Measurements from ENCODE around the gene ACKR3.

The ACKR3 gene

DNA sequence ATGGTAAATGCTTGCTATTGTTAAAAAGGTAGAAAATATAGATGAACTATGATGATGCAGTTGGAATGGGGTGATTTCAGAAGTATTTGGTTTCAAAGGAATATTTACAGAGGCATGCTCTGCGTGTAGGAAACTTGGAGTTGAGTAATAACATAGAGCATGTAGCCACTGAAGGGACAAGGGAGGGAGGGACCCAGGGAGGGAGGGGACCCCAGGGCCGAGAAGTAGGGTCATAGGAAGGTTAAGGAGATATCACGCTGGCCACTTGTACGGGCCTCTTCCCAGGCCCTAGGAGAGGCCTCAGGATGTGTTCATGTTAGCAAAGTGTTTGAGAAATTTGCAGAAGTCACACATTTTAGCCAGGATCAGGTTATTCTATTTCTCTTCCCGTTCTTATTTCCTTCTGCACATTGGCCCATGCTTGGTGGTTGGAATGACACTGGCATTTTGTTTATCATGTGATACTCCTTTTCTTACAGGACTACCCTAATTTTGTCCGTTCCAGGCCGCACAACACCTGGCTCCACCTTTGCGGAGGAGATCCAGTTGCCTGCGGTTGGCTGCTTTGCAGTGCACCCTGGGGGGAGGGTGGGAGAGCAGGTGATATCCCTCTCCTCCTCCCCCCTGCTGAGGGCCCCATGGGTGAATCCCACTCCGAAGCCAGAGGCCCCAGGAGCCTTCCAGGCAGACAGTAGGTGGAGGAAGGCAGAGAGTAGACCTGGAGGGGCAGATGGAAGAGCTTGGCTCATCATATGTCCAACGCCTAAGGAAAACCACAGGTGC lies 16.9 kb upstream of the ACKR3 start:
- Mint-ChIP-seq H3K27ac (peak overlapping the region; percentile 20), H3K4me3 (peak overlapping the region; percentile 36), H3K36me3 (ENCODE audit: low read depth) (peaks cover 73% of the 10 kb centered on the region), H3K9me3 (peaks cover 34% of the 10 kb centered on the region), H3K27me3 (ENCODE audit: low read depth) (no peaks in the 10 kb centered on the region), H3K4me1 (ENCODE audit: low read depth) (peaks cover 63% of the 10 kb centered on the region)
- DNase-seq (ENCODE audit: low spot score): no peak

DNA sequence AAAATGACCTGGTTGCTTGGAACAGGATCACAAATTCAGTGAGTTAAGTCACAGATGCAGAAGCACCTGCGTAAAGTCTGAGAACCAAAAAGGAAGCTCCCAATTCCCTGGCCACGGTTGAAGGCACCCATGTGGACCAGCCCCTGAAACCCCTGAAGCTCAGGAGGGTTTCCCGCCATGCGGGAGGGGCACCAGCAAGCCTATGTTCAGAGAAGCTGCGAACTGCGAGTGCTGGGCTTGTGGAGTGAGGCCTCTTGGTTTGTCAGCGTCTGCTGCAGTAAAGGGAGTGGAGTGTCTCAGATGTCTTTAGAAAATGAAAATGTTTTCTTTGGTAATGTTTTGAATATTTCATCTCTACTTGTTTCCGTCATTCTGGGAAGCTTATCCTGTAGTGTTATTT lies 16.1 kb upstream of the ACKR3 start:
- Mint-ChIP-seq H3K4me3 (no peak overlapping the region), H3K27ac (no peak overlapping the region), H3K36me3 (ENCODE audit: low read depth) (peaks cover 72% of the 10 kb centered on the region), H3K4me1 (ENCODE audit: low read depth) (peaks cover 63% of the 10 kb centered on the region), H3K27me3 (ENCODE audit: low read depth) (no peaks in the 10 kb centered on the region), H3K9me3 (peaks cover 27% of the 10 kb centered on the region)
- DNase-seq (ENCODE audit: low spot score): no peak

DNA sequence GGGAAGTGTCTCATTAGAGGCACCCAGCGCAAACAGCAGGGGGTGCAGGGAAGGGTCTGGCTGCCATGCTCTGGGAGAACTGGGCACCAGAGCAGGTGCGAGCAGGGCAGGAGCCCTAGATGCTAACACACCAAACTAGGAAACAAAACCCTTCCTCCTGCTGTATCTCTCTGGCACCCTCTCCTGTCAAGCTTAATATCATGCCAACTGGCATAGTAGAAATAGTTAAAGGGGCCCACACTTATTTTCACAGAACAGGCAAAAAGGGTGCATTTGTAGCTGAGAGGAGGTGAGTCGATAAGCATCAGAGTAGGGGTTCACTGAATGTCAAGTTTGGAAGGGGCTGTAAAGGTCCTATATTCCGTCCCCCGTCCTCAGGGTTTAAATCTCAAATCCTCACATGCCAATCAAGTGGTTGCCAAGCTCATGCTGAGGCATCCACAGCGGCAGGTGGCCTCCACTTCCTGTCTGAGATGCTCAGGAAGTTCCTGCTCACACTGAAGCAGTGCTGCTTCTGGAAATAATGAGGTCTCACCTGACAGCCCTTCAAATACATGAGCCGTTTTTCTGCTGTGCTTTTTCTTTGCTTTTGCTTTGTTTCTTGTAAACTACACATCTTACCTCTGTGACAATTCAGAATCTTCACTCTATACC lies 14.9 kb upstream of the ACKR3 start:
- no peak for DNase-seq (ENCODE audit: low spot score)
- Mint-ChIP-seq H3K27ac (peak overlapping the region; percentile 10), H3K4me1 (ENCODE audit: low read depth) (peaks cover 61% of the 10 kb centered on the region), H3K4me3 (no peak overlapping the region), H3K9me3 (peaks cover 27% of the 10 kb centered on the region), H3K36me3 (ENCODE audit: low read depth) (peaks cover 64% of the 10 kb centered on the region), H3K27me3 (ENCODE audit: low read depth) (no peaks in the 10 kb centered on the region)

DNA sequence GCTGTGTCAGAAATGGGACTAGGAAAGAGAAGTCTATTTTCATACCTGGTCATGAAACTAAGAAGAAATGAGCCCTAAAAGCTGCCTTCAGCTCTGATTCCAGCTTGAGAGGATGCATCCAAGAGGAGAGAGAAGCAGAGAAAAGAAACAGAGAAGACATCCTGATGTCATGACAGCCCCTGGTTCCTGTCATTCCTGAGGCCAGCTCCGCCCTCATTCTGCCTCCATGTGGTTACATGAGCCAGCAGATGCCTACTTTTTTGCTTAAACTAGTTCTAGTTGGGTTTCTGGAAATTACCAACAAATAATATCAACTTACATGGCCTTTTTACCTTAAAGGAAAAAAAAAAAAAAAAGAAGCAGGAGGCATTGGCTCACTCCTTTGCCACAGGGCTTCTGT lies 14.1 kb upstream of the ACKR3 start:
- no peaks in the 10 kb centered on the region for H3K27me3 Mint-ChIP-seq (ENCODE audit: low read depth)
- no peak for DNase-seq (ENCODE audit: low spot score)
- no peak overlapping the region for H3K4me3 Mint-ChIP-seq
- peaks cover 61% of the 10 kb centered on the region for H3K4me1 Mint-ChIP-seq (ENCODE audit: low read depth)
- peaks cover 60% of the 10 kb centered on the region for H3K36me3 Mint-ChIP-seq (ENCODE audit: low read depth)
- H3K27ac Mint-ChIP-seq: no peak overlapping the region
- peaks cover 27% of the 10 kb centered on the region for H3K9me3 Mint-ChIP-seq

DNA sequence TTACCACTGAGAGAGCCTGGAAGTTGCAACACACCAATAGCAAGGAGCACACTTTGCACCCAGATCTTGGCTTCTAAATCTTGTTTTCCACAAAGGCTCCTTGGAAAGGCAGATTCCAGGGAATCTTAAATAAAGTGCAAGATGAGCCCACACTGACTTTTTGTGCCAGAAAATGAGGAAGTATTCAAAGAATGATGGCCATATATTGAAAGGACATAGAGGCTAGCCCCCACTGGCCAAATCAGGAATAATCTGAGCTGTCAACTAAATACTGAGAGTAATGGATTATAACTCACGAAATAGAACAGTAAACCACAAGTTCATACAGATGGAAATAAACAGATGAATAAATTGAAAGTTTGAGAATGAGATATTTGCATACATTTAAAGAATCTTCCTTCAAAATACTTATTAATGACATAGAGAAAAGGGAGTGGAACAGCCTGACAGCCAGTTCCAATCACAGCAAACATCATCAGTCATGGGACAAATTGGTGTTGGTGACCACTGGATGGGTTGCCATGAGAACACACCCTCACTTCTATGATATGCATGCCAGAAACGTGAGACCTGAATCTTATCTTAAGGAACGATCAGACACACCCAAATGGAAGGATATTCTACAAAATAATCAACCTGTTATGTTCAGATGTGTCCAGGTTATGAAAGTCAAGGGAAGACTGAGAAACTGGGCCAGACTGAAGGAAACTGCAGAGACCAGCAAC lies 12.2 kb upstream of the ACKR3 start:
- H3K4me1 Mint-ChIP-seq (ENCODE audit: low read depth): peaks cover 45% of the 10 kb centered on the region
- no peak overlapping the region for H3K4me3 Mint-ChIP-seq
- peaks cover 64% of the 10 kb centered on the region for H3K36me3 Mint-ChIP-seq (ENCODE audit: low read depth)
- H3K9me3 Mint-ChIP-seq: peaks cover 22% of the 10 kb centered on the region
- no peaks in the 10 kb centered on the region for H3K27me3 Mint-ChIP-seq (ENCODE audit: low read depth)
- no peak overlapping the region for H3K27ac Mint-ChIP-seq
- no peak for DNase-seq (ENCODE audit: low spot score)

DNA sequence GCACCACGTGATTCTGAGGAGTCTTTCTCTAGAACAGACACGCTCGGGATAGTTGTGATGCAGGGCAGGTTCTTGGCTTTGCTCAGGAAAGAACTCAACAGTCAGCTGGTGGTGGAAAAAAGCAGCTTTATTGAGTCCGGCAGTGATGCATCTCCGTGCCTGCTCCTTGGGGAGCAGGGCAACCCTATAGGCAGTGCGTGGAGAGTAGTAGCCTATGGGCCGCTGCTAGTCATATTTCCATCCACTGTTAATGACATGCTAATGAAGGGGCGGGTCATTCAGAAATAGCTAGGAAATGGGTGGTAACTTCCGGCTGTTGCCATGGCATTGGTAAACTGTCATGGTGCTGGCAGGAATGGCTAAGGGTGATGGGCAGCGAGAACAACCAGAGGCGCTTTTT lies 11.6 kb upstream of the ACKR3 start:
- Mint-ChIP-seq H3K4me3 (no peak overlapping the region), H3K27me3 (ENCODE audit: low read depth) (no peaks in the 10 kb centered on the region), H3K4me1 (ENCODE audit: low read depth) (peaks cover 43% of the 10 kb centered on the region), H3K9me3 (peaks cover 16% of the 10 kb centered on the region), H3K36me3 (ENCODE audit: low read depth) (peaks cover 64% of the 10 kb centered on the region), H3K27ac (no peak overlapping the region)
- no peak for DNase-seq (ENCODE audit: low spot score)

DNA sequence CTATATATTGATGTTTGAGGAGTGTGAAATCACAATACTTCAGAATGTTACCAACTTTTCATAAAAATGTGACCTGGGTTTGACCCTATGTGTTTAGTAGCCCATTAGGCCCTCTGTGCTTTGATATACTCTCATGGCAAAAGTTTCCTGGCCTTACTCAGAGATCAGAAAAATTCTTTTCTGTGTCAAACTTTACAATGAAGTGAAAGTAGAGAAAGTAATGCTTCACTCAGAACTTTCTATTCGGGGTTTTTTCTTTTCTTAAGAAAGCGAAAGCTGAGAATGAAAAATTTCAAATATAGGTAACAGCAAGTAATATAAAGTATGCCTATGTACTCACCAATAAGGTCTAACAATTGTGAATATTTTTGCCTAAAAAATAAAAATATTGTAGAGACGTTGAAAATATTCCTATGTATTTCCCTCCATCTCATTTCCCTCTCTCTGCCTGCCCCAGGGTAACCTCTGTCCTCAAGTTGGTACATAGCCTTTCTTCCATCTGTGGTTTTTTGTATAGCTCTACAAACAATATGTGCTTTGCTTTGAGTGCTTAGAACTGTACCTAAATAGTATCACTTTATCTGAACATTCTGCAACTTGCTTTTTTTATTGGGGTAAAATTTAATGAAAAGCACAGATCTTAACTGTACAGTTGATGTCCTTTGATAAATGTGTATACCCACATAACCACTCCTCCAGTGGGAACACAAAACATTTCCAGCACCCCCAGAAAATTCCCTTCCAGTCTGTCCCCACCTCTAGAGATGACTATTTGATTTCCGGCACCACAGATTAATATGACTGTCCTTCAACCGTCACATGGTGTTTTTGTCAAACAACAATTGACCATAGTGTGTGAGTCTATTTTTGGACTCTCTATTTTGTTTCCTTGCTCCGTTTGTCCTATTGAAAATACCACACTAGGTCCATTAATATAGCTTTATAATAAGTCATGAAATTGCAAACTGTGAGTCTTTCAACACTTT lies 10.3 kb upstream of the ACKR3 start:
- H3K36me3 Mint-ChIP-seq (ENCODE audit: low read depth): peaks cover 59% of the 10 kb centered on the region
- peak overlapping the region; percentile 14 for H3K4me3 Mint-ChIP-seq
- H3K9me3 Mint-ChIP-seq: peaks cover 10% of the 10 kb centered on the region
- H3K27me3 Mint-ChIP-seq (ENCODE audit: low read depth): no peaks in the 10 kb centered on the region
- H3K4me1 Mint-ChIP-seq (ENCODE audit: low read depth): peaks cover 39% of the 10 kb centered on the region
- no peak for DNase-seq (ENCODE audit: low spot score)
- no peak overlapping the region for H3K27ac Mint-ChIP-seq

DNA sequence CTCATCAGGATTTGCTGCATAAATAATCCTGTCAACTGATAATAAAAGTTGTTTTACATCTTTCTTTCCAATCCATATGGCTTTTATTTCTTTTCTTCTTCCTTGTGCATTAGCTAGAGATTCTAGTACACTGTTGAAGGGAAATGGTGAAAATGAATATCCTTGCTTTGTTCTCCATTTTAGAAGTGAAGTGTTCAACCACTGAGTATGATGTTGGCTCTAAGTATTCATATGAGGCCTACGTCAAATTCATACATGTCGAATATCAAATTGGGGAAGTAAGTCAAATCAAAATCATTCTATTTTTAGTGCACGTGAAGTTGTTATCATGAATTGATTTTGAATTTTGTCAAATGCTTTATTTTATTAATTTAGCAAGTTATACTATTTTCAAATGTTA lies 7.8 kb upstream of the ACKR3 start:
- H3K4me1 Mint-ChIP-seq (ENCODE audit: low read depth): peaks cover 26% of the 10 kb centered on the region
- H3K4me3 Mint-ChIP-seq: no peak overlapping the region
- no peak overlapping the region for H3K27ac Mint-ChIP-seq
- DNase-seq (ENCODE audit: low spot score): no peak
- peaks cover 9% of the 10 kb centered on the region for H3K27me3 Mint-ChIP-seq (ENCODE audit: low read depth)
- no peaks in the 10 kb centered on the region for H3K9me3 Mint-ChIP-seq
- H3K36me3 Mint-ChIP-seq (ENCODE audit: low read depth): peaks cover 40% of the 10 kb centered on the region

DNA sequence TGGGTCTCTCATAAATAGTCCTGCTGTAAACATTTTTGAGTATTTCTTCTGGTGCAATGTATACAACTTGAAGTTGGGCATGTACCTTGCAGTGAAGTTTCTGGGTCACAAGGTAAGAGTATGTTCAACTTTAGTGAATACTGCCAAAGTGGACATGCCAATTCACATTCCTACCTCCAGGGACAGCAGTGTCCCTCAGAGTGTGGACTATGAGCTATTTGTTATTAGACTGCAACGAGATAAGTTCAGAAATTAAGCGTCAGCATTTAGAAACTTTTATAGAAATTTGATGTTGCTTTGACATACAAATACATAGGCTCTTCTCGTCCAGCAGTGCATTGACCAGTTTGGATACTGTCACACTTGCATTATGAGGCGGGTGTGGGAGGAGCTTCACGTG lies 7.2 kb upstream of the ACKR3 start:
- Mint-ChIP-seq H3K4me1 (ENCODE audit: low read depth) (peaks cover 22% of the 10 kb centered on the region), H3K27ac (no peak overlapping the region), H3K9me3 (no peaks in the 10 kb centered on the region), H3K4me3 (no peak overlapping the region), H3K36me3 (ENCODE audit: low read depth) (peaks cover 36% of the 10 kb centered on the region), H3K27me3 (ENCODE audit: low read depth) (peaks cover 11% of the 10 kb centered on the region)
- no peak for DNase-seq (ENCODE audit: low spot score)

DNA sequence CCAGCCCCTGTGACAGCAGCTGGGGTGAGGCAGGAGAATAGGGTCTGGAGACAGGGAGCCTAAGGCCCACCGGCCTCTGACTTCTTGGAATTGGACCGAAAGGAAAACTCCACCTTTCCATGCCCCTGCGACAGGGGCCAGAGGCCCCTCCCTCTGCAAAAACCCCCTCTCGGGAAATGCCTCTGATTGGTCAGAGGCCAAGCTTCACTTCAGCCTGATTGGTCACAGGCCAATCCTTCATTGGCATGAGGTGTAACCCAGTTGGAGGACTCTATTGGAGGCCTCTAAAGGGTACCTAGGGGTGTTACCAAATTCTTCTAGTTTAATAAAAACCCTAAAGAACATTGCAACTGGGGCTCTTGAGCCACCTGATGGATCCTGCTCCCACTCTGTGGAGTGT lies 5.7 kb upstream of the ACKR3 start:
- no peak overlapping the region for H3K27ac Mint-ChIP-seq
- peaks cover 19% of the 10 kb centered on the region for H3K4me1 Mint-ChIP-seq (ENCODE audit: low read depth)
- peaks cover 26% of the 10 kb centered on the region for H3K36me3 Mint-ChIP-seq (ENCODE audit: low read depth)
- H3K4me3 Mint-ChIP-seq: no peak overlapping the region
- no peak for DNase-seq (ENCODE audit: low spot score)
- H3K27me3 Mint-ChIP-seq (ENCODE audit: low read depth): peaks cover 17% of the 10 kb centered on the region
- no peaks in the 10 kb centered on the region for H3K9me3 Mint-ChIP-seq

DNA sequence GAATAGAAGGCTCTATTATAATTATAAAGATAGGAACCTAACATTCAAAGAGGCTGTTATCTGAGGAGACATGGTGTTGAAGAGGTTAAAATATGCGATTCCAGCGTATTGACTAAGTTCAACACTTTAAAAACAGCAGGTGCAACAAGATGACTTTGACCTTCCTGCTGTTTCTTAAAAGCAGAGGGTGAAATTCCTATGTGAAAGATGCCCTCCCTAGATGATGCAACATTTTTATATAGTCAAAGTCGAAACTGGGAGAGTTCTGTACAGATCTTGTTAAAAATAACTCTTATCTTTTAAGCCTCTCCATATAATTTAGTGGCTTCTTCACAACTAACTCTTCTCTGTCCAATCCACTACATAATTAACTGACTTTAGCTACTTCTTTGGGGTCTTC lies 4.4 kb upstream of the ACKR3 start:
- Mint-ChIP-seq H3K36me3 (ENCODE audit: low read depth) (peaks cover 26% of the 10 kb centered on the region), H3K4me3 (no peak overlapping the region), H3K9me3 (no peaks in the 10 kb centered on the region), H3K4me1 (ENCODE audit: low read depth) (peaks cover 20% of the 10 kb centered on the region), H3K27me3 (ENCODE audit: low read depth) (peaks cover 17% of the 10 kb centered on the region), H3K27ac (no peak overlapping the region)
- no peak for DNase-seq (ENCODE audit: low spot score)

DNA sequence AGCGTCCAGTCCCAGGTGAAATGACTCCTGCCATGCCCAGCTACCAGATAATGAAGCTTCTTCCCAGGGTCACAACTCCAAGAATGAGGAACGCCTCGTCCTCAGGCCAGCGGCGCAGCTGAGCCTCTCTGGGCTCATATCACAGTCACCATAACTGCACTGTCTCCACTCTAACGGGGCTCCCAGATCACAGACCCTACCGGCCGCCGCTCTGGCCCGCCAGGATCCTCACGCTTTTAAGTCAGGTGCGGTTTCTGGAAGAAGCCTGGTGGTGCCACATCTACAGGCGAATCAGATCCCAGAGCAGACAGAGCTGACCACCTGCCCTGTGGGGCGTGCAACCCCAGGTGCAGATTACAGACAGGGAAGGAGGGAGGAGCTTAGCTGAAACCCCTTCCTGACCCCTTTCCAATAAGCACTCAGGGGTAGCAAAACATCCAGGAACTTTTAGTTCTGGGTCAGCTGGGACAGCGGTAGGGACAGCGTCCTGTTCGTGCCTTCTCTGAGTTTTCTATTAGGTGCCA lies 3.7 kb upstream of the ACKR3 start:
- H3K4me1 Mint-ChIP-seq (ENCODE audit: low read depth): peaks cover 18% of the 10 kb centered on the region
- H3K27me3 Mint-ChIP-seq (ENCODE audit: low read depth): peaks cover 17% of the 10 kb centered on the region
- H3K36me3 Mint-ChIP-seq (ENCODE audit: low read depth): peaks cover 21% of the 10 kb centered on the region
- H3K27ac Mint-ChIP-seq: no peak overlapping the region
- DNase-seq (ENCODE audit: low spot score): no peak
- H3K9me3 Mint-ChIP-seq: no peaks in the 10 kb centered on the region
- no peak overlapping the region for H3K4me3 Mint-ChIP-seq

DNA sequence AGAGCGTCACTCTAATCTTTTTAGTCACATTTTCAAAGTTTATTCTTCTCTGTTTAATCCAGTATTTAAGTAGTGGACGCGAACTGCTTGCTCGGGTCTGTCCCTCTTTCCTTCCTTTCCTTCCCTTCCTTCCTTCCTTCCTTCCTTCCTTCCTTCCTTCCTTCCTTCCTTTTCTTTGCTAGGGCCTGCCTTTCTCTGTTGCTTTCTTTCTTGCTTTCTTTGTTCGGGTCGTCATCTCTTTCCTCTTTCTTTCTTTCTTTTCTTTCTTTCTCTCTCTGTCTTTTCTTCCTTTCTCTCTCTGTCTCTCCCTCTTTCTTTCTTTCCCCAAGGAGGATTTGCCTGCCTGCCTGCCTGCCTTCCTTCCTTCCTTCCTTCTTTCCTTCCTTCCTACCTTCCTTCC lies 3.0 kb upstream of the ACKR3 start:
- H3K27ac Mint-ChIP-seq: no peak overlapping the region
- H3K4me3 Mint-ChIP-seq: no peak overlapping the region
- no peak for DNase-seq (ENCODE audit: low spot score)
- no peaks in the 10 kb centered on the region for H3K9me3 Mint-ChIP-seq
- H3K27me3 Mint-ChIP-seq (ENCODE audit: low read depth): peaks cover 17% of the 10 kb centered on the region
- H3K36me3 Mint-ChIP-seq (ENCODE audit: low read depth): peaks cover 17% of the 10 kb centered on the region
- peaks cover 18% of the 10 kb centered on the region for H3K4me1 Mint-ChIP-seq (ENCODE audit: low read depth)

All from T-helper 2 cell treated with Interferon-gamma antibody and Interleukin-4, amounts not matched to agents 5 μg/mL and 100 μg/mL, for 36 hours (primary cell).